ENCODE measurements around the gene PTPRU.

- TF ChIP-seq USF2 (IDR thresholded peaks at IDR 0.05; ENCODE audit: low read length) (no peak), POLR2A (IDR thresholded peaks at IDR 0.05; ENCODE audit: control extremely low read depth in 1 of 2, low read depth in 2 of 2, low read length in 2 of 2) (no peak), POLR2AphosphoS5 (IDR thresholded peaks at IDR 0.05; ENCODE audit: low read depth, low read length) (no peak), SP2 (IDR thresholded peaks at IDR 0.05; ENCODE audit: low read length) (no peak), GABPA (IDR thresholded peaks at IDR 0.05; ENCODE audit: borderline replicate concordance, insufficient read depth, low read length) (no peak), JUND (IDR thresholded peaks at IDR 0.05; ENCODE audit: low read length) (no peak), CTCF (IDR thresholded peaks at IDR 0.05; ENCODE audit: control extremely low read depth in 1 of 3, insufficient read depth in 1 of 3, low read depth in 1 of 3, low read length in 3 of 3) (no peak), POU5F1 (IDR thresholded peaks at IDR 0.05; ENCODE audit: low read depth, low read length) (no peak)
Measured at GRCh38 chr1:29362116-29362515, 125.8 kb downstream of the PTPRU start.

Measured in H1 (cell line).